ENCODE results near the gene CALB2.

DNA sequence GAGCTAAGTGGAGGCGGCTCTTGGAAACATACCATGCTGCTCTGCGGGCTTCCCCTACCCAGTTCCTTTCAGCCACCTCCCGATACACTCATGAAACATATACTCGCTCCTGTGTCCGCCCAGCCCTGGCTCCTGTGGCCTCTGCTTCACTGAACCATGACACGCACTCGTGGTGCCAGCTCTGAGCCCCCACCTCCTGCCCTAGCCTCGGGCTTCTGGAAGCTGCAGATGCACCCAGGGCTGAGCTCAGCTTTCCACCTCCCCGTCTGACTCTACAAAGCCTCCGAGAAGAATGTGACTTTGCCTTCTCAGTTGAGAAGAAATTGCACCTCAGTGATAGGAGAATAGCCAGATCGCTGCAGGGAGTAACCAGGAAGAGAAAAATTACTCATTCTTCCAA, 11.0 kb downstream of the CALB2 start:
- TF ChIP-seq, protein P1, sequence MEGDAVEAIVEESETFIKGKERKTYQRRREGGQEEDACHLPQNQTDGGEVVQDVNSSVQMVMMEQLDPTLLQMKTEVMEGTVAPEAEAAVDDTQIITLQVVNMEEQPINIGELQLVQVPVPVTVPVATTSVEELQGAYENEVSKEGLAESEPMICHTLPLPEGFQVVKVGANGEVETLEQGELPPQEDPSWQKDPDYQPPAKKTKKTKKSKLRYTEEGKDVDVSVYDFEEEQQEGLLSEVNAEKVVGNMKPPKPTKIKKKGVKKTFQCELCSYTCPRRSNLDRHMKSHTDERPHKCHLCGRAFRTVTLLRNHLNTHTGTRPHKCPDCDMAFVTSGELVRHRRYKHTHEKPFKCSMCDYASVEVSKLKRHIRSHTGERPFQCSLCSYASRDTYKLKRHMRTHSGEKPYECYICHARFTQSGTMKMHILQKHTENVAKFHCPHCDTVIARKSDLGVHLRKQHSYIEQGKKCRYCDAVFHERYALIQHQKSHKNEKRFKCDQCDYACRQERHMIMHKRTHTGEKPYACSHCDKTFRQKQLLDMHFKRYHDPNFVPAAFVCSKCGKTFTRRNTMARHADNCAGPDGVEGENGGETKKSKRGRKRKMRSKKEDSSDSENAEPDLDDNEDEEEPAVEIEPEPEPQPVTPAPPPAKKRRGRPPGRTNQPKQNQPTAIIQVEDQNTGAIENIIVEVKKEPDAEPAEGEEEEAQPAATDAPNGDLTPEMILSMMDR (IDR thresholded peaks at IDR 0.05; ENCODE audit: poor library complexity, severe bottlenecking) = no peak
- TF ChIP-seq TAF1 (IDR thresholded peaks at IDR 0.05; ENCODE audit: low read depth) = no peak
- no peak for TF ChIP-seq EP300 (conservative IDR thresholded peaks at IDR 0.05; ENCODE audit: poor library complexity, severe bottlenecking)
- TF ChIP-seq POLR2AphosphoS5 (IDR thresholded peaks at IDR 0.05) = no peak
- TF ChIP-seq RAD21 (conservative IDR thresholded peaks at IDR 0.05) = no peak
- TF ChIP-seq EZH2 (IDR thresholded peaks at IDR 0.05; ENCODE audit: borderline replicate concordance, insufficient read depth, low read length, poor library complexity, severe bottlenecking) = no peak
- TF ChIP-seq, protein P2, sequence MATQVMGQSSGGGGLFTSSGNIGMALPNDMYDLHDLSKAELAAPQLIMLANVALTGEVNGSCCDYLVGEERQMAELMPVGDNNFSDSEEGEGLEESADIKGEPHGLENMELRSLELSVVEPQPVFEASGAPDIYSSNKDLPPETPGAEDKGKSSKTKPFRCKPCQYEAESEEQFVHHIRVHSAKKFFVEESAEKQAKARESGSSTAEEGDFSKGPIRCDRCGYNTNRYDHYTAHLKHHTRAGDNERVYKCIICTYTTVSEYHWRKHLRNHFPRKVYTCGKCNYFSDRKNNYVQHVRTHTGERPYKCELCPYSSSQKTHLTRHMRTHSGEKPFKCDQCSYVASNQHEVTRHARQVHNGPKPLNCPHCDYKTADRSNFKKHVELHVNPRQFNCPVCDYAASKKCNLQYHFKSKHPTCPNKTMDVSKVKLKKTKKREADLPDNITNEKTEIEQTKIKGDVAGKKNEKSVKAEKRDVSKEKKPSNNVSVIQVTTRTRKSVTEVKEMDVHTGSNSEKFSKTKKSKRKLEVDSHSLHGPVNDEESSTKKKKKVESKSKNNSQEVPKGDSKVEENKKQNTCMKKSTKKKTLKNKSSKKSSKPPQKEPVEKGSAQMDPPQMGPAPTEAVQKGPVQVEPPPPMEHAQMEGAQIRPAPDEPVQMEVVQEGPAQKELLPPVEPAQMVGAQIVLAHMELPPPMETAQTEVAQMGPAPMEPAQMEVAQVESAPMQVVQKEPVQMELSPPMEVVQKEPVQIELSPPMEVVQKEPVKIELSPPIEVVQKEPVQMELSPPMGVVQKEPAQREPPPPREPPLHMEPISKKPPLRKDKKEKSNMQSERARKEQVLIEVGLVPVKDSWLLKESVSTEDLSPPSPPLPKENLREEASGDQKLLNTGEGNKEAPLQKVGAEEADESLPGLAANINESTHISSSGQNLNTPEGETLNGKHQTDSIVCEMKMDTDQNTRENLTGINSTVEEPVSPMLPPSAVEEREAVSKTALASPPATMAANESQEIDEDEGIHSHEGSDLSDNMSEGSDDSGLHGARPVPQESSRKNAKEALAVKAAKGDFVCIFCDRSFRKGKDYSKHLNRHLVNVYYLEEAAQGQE (IDR thresholded peaks at IDR 0.05; ENCODE audit: borderline replicate concordance) = no peak

Measured in neural cell (in vitro differentiated cells).